EH (cell line): ENCODE data around the gene UBR2.
"Not testable (repeated sequence)": the region's sequence is repeated elsewhere in the genome, so short reads cannot be mapped to it uniquely, and the experiment has no call there.

Experiments used
- DNase-seq: peaks from one replicate; pipeline ENCODE4 v3.0.0-alpha.2; 2015; ENCODE audit warnings: low read depth

Gene UBR2

GRCh38 chr6:42618105-42618504 is 54.3 kb downstream of the UBR2 start:
- DNase-seq = no peak

DNA sequence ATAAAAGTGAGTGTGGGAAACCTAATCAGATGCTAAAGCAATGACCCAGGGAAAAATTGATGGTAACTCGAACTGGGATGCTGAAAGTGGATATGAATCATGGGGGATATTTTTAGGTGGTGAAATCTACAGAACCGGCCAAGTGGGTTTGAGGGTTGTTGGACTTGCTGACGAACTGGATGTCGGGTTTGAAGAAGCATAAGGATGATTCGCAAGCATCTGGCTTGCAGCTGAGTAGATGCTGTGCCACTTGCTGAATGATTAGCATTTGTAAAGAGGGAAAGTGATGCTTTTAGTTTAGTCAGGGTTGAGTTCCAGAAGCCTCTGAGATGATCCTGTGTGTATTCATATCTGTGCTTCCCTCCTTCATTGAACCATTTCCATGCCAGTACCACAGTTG is 54.9 kb downstream of the UBR2 start:
- DNase-seq = peak; percentile 56

DNA sequence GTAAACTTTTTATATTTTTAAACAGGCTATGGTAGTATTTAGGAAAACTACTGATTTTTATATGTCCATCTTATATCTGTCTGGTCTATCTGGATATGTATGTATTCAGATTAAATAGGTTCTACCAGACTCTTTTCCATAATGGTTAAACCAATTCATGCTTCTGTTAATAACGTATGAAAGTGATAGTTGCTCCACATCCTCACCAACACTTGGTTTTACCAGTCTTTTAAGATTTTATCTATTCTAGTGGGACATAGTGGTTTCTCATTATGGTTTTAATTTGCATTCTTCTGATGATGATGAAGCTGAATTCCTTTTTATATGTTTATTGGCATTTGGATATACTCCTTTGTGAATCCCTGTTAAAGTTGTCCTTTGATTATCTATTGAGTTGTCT is 56.1 kb downstream of the UBR2 start:
- no peak for DNase-seq

DNA sequence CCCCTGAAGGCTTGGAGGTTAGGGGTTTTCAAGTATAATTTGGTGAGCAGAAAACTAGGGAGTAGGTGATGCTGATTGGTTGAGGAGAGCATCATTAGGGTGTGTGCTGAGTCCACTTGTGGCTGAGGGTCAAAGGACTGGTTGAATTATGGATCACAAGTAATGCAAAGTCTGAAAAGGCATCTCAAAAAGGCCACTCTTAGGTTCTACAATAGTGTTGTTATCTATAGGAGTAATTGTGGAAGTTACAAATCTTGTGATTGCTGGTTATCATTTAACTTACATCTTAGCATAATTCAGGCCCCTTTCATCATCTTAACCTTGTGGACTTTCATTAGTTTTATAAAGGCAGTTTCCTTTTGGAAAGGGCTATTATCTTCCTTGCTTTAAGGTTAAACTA is 60.8 kb downstream of the UBR2 start:
- DNase-seq = no peak

- DNase-seq = no peak
Observed at GRCh38 chr6:42627044-42627443, 63.2 kb downstream of the UBR2 start.

- DNase-seq = peak; percentile 40
Observed at GRCh38 chr6:42627674-42628073, 63.8 kb downstream of the UBR2 start.

- DNase-seq = no peak
Observed at GRCh38 chr6:42628604-42629003, 64.8 kb downstream of the UBR2 start.

DNA sequence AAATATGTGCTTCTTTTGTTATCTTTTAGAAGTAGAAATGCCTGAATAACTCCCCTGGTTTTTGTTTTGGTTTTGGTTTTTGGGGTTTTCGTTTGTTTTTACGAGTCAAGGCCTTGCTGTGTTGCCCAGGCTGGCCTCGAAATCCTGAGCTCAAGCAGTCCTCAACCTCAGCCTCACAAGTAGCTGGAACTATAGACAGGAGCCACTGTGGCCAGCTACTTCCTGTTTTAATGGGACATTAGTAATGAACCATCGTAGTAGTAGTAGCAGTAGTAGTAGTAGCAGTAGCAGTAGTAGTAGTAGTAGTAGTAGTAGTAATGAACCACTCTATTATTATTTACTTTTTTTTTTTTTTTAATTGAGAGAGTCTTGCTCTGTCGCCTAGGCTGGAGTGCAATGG is 66.0 kb downstream of the UBR2 start:
- DNase-seq = no peak

DNA sequence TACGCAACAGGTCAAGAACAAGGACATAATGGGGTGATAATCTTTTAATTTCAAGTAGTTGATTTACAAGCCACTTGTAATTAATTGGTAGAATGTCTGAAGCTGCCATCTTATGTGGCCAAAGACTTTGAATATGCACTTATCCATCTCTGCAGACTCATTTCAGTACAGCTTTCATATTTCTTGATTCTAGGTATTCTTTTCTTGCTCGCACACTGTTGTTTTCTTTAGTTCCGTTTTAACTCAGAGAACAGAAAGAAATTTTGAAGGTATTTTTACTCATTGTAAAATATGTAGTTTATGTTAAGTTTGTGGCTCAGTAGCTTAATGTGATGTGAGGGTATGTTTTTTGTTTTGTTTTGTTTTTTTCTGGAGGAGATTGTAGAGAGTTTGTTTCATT is 73.9 kb downstream of the UBR2 start:
- DNase-seq = no peak

DNA sequence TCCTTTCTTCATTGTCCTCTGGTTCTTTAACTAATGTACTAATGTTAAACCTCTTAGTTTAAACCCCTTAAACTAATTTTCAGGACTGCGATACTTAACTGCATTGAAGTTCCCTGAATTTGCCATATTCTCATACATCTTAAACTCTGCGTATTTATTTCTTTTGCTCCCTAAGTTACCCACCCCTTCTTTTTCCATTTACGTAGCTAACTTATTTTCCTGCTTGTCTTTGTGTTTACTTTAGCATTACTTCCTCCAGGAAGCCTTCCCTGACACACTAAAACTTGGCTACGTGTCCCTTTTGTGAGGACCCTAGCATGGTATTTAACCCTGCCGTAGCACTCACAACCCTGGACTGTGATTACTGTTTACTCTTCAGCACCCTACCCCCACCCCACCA is 79.0 kb downstream of the UBR2 start:
- DNase-seq = no peak

DNA sequence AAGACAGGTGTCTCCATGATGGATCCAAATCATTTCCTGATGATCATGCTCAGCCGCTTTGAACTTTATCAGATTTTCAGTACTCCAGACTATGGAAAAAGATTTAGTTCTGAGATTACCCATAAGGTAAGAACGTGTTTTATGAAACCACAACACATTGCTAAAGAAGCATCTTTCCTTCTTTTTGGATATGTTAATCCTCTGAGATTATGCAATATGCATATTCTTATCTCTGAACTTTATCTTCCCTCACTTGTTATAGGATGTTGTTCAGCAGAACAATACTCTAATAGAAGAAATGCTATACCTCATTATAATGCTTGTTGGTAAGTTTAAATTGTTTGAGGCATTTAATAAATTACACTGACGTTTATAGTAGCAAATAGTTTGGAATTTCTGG is 80.4 kb downstream of the UBR2 start:
- no peak for DNase-seq

DNA sequence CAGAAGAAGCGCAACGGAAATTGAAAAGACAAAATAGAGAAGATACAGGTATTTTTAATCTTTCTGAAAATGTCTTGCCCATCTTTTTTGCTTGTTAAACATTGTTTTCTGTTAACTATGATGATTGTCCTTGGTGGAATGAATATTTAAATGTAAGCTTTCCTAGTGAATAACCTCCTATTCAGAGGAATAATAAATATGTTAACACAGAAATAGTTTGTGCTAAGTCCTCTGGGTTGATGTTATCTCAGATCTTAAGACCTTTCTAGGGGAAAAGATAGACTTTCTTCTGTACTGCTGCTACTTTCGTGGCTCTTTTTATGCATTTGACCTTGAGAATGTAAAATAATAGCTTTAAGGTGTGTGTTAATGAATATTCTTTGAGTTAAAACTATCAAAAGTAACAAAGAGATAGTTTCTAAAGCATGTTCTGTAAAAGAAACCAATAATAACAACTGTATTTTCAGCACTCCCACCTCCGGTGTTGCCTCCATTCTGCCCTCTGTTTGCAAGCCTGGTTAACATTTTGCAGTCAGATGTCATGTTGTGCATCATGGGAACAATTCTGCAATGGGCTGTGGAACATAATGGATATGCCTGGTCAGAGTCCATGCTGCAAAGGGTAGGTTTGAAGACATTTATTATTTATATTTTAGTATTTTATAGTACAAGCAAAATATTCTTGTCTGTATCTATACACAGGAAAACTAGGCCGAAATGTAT is 88.4 kb downstream of the UBR2 start:
- DNase-seq = no peak

- no peak for DNase-seq
Observed at GRCh38 chr6:42653851-42654250, 90.0 kb downstream of the UBR2 start.

GRCh38 chr6:42659806-42660205 is 96.0 kb downstream of the UBR2 start:
- no peak for DNase-seq

GRCh38 chr6:42661540-42662153 is 97.8 kb downstream of the UBR2 start:
- DNase-seq = peak; percentile 77

GRCh38 chr6:42664718-42665117 is 100.9 kb downstream of the UBR2 start:
- no peak for DNase-seq

- not testable (repeated sequence) for DNase-seq
Observed at GRCh38 chr6:42674368-42674767, 110.5 kb downstream of the UBR2 start.

- no peak for DNase-seq
Observed at GRCh38 chr6:42674780-42675179, 111.0 kb downstream of the UBR2 start.

DNA sequence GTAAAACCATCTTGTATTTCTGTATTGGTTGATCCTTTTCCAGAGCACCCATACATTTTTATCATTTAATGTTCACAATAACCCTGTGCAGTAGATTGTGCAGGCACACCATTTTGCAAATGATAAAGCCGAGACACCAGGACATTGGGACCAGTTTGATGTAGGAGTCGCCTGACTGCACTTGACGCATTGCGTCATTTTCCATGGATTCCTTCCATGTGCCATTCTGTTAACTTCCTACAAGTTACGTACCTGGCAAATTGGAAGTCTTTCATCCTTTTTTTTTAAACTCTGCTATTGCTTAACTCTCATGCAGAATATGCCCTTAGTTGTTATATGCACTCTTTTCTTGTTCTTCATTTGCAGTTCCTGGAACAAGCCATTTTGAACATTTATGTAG is 115.5 kb downstream of the UBR2 start:
- DNase-seq = no peak

DNA sequence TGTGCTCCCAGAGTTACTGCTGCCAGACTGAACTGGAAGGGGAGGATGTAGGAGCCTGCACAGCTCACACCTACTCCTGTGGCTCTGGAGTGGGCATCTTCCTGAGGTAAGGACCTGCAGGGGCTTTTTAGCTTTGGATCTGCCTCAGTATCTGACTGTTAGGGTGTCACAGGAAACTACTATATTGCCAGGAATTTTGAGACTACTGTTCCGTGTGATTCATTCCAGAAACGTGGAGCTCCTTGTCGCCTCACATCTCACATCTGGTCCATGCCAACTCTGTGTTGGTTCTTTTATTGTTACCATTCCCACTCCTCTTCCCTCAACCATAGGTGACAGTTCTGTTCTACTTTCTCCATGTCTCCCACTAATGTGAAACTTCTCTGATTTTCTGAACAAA is 124.5 kb downstream of the UBR2 start:
- DNase-seq = peak; percentile 24

GRCh38 chr6:42689371-42689770 is 125.5 kb downstream of the UBR2 start:
- no peak for DNase-seq

DNA sequence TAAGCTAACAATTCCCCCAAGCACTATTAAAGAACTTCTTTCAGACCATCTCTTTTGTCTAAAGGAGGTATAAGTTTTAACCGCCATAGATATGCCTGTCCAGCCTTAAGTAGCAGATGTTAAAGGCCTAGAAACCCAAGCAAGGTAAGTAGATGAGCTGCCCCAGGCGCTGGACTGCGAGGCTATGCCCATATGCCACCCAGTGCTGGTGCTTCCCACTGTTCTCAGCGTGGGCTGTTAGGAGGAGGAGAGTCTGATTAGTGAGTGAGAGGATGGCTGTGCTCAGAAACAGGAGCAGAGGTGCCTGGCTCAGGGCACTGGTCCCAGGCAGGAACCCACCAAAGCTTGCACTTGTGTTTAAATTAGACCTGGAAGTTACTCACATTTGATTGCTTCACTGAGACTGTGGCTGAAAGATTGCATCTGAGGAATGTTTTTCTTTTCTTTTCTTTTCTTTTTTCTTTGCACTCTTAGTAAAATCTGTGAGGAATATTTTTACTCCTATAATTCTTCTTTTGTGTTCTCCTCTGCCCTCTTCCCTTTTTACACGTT is 126.4 kb downstream of the UBR2 start:
- DNase-seq = peak; percentile 27

DNA sequence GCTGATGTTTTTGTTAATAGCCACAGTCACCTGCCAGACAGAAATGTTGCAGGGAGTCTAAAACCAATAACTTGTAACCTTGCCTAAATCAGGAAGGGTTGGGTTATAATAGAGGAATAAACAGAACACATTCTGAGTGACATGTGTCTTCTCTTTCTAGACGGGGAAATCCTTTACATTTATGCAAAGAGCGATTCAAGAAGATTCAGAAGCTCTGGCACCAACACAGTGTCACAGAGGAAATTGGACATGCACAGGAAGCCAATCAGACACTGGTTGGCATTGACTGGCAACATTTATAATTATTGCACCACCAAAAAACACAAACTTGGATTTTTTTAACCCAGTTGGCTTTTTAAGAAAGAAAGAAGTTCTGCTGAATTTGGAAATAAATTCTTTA is 127.0 kb downstream of the UBR2 start:
- no peak for DNase-seq
